ENCODE measurements around the gene LRP3.

GRCh38 chr19:33251526-33252090 is 57.5 kb downstream of the LRP3 start:
- TF ChIP-seq, protein P1, sequence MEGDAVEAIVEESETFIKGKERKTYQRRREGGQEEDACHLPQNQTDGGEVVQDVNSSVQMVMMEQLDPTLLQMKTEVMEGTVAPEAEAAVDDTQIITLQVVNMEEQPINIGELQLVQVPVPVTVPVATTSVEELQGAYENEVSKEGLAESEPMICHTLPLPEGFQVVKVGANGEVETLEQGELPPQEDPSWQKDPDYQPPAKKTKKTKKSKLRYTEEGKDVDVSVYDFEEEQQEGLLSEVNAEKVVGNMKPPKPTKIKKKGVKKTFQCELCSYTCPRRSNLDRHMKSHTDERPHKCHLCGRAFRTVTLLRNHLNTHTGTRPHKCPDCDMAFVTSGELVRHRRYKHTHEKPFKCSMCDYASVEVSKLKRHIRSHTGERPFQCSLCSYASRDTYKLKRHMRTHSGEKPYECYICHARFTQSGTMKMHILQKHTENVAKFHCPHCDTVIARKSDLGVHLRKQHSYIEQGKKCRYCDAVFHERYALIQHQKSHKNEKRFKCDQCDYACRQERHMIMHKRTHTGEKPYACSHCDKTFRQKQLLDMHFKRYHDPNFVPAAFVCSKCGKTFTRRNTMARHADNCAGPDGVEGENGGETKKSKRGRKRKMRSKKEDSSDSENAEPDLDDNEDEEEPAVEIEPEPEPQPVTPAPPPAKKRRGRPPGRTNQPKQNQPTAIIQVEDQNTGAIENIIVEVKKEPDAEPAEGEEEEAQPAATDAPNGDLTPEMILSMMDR (IDR thresholded peaks at IDR 0.05; ENCODE audit: poor library complexity, severe bottlenecking) = no peak
- TF ChIP-seq SMC3 (conservative IDR thresholded peaks at IDR 0.05; ENCODE audit: poor library complexity) (no peak), TAF1 (IDR thresholded peaks at IDR 0.05; ENCODE audit: low read depth) (no peak), RAD21 (conservative IDR thresholded peaks at IDR 0.05) (no peak), EZH2 (IDR thresholded peaks at IDR 0.05; ENCODE audit: borderline replicate concordance, insufficient read depth, low read length, poor library complexity, severe bottlenecking) (no peak), POLR2AphosphoS5 (IDR thresholded peaks at IDR 0.05) (no peak), EP300 (conservative IDR thresholded peaks at IDR 0.05; ENCODE audit: poor library complexity, severe bottlenecking) (no peak)

Data from neural cell (in vitro differentiated cells).